Common myeloid progenitor, CD34-positive (primary cell): ENCODE results near the gene DOLPP1.

Experiments used
- CTCF ChIA-PET: fragments of 350-600 bp; sonication (Branson Sonifier 250); formaldehyde crosslinking; loops from one replicate; lab custom pipeline; 2021; ENCODE audit warnings: antibody characterized with exemption; lab: Charles Lee
- POLR2A ChIA-PET: fragments of 350-600 bp; sonication (Branson Sonifier 250); formaldehyde crosslinking; loops from one replicate; lab custom pipeline; 2021; ENCODE audit warnings: antibody characterized with exemption; lab: Charles Lee
- DNase-seq, 3 donors: peaks; one replicate each; pipeline versions ENCODE4 v3.0.0 to v3.0.0-alpha.2; 2013
- H3K27ac ChIP-seq, 2 experiments: 1 replicate in 1 of 2; 2 replicates in 1 of 2; pipeline ENCODE4 v1.7.0; 2013; ENCODE audit warnings: inconsistent platforms in 2 of 2, low read length in 2 of 2, mild to moderate bottlenecking in 2 of 2, low read depth in 1 of 2, moderate library complexity in 1 of 2; ENCODE audit not compliant: severe bottlenecking in 2 of 2, insufficient read depth in 1 of 2, poor library complexity in 1 of 2
- H3K27me3 ChIP-seq, 5 experiments: replicated peaks in 2 of 5; 1 replicate in 3 of 5; 2 replicates in 2 of 5; pipeline versions ENCODE4 v1.6.1 to v1.7.0; 2013; ENCODE audit warnings: low read length in 4 of 5, mild to moderate bottlenecking in 2 of 5, moderate library complexity in 2 of 5, inconsistent platforms in 1 of 5; ENCODE audit not compliant: insufficient read depth in 5 of 5, control insufficient read depth in 4 of 5
- H3K36me3 ChIP-seq, 4 experiments: 1 replicate in 2 of 4; 2 replicates in 2 of 4; pipeline versions ENCODE4 v1.6.1 to v1.7.0; 2013; ENCODE audit warnings: low read length in 3 of 4, control low read depth in 1 of 4, mild to moderate bottlenecking in 1 of 4; ENCODE audit not compliant: control insufficient read depth in 4 of 4, insufficient read depth in 4 of 4
- H3K4me1 ChIP-seq, 4 experiments: 1 replicate in 3 of 4; 2 replicates in 1 of 4; pipeline versions ENCODE4 v1.6.1 to v1.7.1; 2013; ENCODE audit warnings: low read length in 3 of 4, mild to moderate bottlenecking in 3 of 4, control low read depth in 1 of 4, inconsistent platforms in 1 of 4, moderate library complexity in 1 of 4; ENCODE audit not compliant: control insufficient read depth in 4 of 4, insufficient read depth in 4 of 4; ENCODE audit errors: control extremely low read depth in 1 of 4
- H3K4me3 ChIP-seq, 7 experiments: 1 replicate in 4 of 7; 2 replicates in 3 of 7; pipeline versions ENCODE4 v1.5.1 to v1.7.0; 2013; ENCODE audit warnings: mild to moderate bottlenecking in 7 of 7, low read length in 6 of 7, moderate library complexity in 6 of 7, inconsistent platforms in 2 of 7, low read depth in 2 of 7, control low read depth in 1 of 7; ENCODE audit not compliant: insufficient read depth in 4 of 7, control insufficient read depth in 1 of 7; ENCODE audit errors: extremely low read depth in 1 of 7
- H3K9me3 ChIP-seq, 5 experiments: 1 replicate in 4 of 5; 2 replicates in 1 of 5; pipeline versions ENCODE4 v1.6.1 to v1.7.1; 2013; ENCODE audit warnings: low read length in 4 of 5, mild to moderate bottlenecking in 2 of 5, inconsistent platforms in 1 of 5, low read depth in 1 of 5, moderate library complexity in 1 of 5; ENCODE audit not compliant: control insufficient read depth in 4 of 5, insufficient read depth in 2 of 5; ENCODE audit errors: control extremely low read depth in 1 of 5
- WGBS: methylation state at CpG from one replicate; pipeline ENCODE4 v1.1.5; 2013; ENCODE audit not compliant: insufficient coverage; 5-methylcytosine and 5-hydroxymethylcytosine counted together

The DOLPP1 gene

GRCh38 chr9:129130791-129131190, 49.9 kb downstream of the DOLPP1 start:
- no peaks in the 10 kb centered on the region for H3K27me3 ChIP-seq
- H3K27ac ChIP-seq, result no peak overlapping the region
- H3K4me1 ChIP-seq, result peaks cover 0 to 19% (median 14%) of the 10 kb centered on the region in 4 experiments
- no peaks in the 10 kb centered on the region for H3K9me3 ChIP-seq
- ChIA-PET CTCF (interaction anchor here (0.9 to 3.3 kb wide), 23 partner anchors 8 to 660 kb away, joined by 3 to 20 read pairs (median 6); partner anchors contain the start of genes ASB6, C9orf50, CRAT and IER5L), POLR2A (interaction anchor here (1.0 kb wide), 1 partner anchor 9 kb away, joined by 3 read pairs; no protein-coding TSS in a partner anchor)
- peaks cover 2 to 68% (median 50%) of the 10 kb centered on the region in 4 experiments for H3K36me3 ChIP-seq
- no peak for DNase-seq
- no peak overlapping the region for H3K4me3 ChIP-seq
- 42% methylated on average over 2 of the region's 3 CpGs for WGBS

DNA sequence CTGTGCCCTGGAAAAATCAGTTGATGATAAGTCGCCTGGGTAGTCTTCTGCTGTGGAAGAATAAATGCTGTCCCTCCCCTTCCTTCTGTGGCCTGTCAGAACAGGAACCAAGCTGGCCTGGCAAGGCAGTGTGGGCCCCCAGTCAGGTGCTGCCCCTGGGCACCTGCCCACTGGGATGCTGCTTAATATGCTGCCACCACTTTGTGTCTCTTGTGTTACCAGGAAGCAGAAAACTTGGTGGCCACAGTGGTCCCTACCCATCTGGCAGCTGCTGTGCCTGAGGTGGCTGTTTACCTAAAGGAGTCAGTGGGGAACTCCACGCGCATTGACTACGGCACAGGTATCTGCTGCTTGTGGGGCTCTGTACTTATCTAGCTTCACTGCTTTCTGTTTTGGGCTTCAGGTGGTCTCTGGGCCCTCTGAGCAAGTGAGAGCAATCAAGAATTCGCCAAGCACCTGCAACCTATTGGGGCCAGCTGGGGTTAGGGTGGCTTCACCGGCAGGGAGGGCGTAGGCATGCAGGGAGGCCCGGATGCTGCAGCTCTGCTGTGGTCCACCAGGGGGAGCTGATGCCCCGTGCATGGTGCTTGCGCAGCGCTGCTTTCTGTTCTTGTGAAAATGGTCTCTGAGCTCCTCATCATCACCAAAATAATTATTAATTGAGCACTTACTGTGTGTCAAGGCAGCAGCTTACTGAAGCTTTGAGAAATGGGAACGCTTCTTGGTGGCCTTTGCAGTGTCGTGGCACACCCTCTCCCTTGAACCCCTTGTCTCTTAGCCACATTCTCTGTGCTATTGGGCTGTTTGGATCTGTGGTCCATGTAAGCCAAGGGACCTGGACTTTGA, 50.6 kb downstream of the DOLPP1 start:
- CTCF ChIA-PET, result interaction anchor here (0.6 to 3.3 kb wide), 30 partner anchors 9 to 659 kb away, joined by 3 to 20 read pairs (median 4); partner anchors contain the start of genes ASB6, C9orf50, CRAT and IER5L
- DNase-seq, result peak; percentile 67 to 85 (median 83)
- Histone ChIP-seq H3K36me3 (peaks cover 4 to 72% (median 54%) of the 10 kb centered on the region in 4 experiments), H3K9me3 (no peaks in the 10 kb centered on the region), H3K4me1 (peaks cover 0 to 18% (median 14%) of the 10 kb centered on the region in 4 experiments), H3K4me3 (no peak overlapping the region), H3K27me3 (no peaks in the 10 kb centered on the region), H3K27ac (no peak overlapping the region)
- POLR2A ChIA-PET, result interaction anchor here (0.8 to 1.0 kb wide), 4 partner anchors 8 to 493 kb away, joined by 3 to 4 read pairs (median 3); no protein-coding TSS in a partner anchor
- WGBS, result 44% methylated on average over 10 of the region's 13 CpGs

GRCh38 chr9:129133082-129133481, 52.2 kb downstream of the DOLPP1 start:
- H3K27ac ChIP-seq, result no peak overlapping the region
- H3K9me3 ChIP-seq, result no peaks in the 10 kb centered on the region
- POLR2A ChIA-PET, result interaction anchor here (0.6 kb wide), 1 partner anchor 497 kb away, joined by 3 read pairs; no protein-coding TSS in a partner anchor
- no peak overlapping the region for H3K4me3 ChIP-seq
- no peaks in the 10 kb centered on the region for H3K27me3 ChIP-seq
- CTCF ChIA-PET, result interaction anchor here (1.3 to 3.3 kb wide), 4 partner anchors 17 to 491 kb away, joined by 6 to 20 read pairs (median 8); partner anchors contain the start of gene C9orf50
- DNase-seq, result no peak
- peaks cover 0 to 9% (median 6%) of the 10 kb centered on the region in 4 experiments for H3K4me1 ChIP-seq
- WGBS, result 96% methylated on average over 4 of the region's 4 CpGs
- H3K36me3 ChIP-seq, result peaks cover 3 to 71% (median 56%) of the 10 kb centered on the region in 4 experiments

DNA sequence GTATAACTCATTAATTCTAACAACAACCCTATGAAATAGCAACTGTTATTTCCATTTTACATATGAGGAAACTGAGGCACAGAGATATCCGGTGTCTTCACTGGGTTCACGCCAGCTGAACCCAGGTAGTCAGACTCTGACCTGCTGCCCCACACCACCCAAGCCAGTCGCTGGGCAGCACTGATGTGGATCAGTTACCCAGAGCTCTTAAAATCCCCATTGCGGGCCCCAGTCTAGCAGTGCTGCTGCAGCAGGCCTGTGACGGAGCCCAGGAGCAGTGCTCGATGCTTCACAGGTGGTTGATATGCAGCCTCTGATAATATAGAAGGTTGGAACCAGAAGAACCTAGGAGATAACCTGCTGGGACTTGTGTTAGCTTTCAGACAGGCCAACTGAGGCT, 54.6 kb downstream of the DOLPP1 start:
- peaks cover 3 to 65% (median 46%) of the 10 kb centered on the region in 4 experiments for H3K36me3 ChIP-seq

GRCh38 chr9:129136446-129137035, 55.6 kb downstream of the DOLPP1 start:
- Histone ChIP-seq H3K36me3 (peaks cover 3 to 57% (median 39%) of the 10 kb centered on the region in 4 experiments), H3K4me3 (no peak overlapping the region)

More for the DNA sequence above, 54.6 kb downstream of the DOLPP1 start:
- CTCF ChIA-PET, result interaction anchor here (0.7 to 5.4 kb wide), 9 partner anchors 9 to 654 kb away, joined by 3 to 57 read pairs (median 3); partner anchors contain the start of genes C9orf50 and NTMT1
- no peaks in the 10 kb centered on the region for H3K27me3 ChIP-seq
- H3K4me1 ChIP-seq, result peaks cover 0 to 23% (median 21%) of the 10 kb centered on the region in 4 experiments
- POLR2A ChIA-PET, result no interaction called here
- 96% methylated on average over 4 of the region's 6 CpGs for WGBS
- DNase-seq, result no peak
- H3K9me3 ChIP-seq, result no peaks in the 10 kb centered on the region
- H3K4me3 ChIP-seq, result no peak overlapping the region
- H3K27ac ChIP-seq, result no peak overlapping the region

DNA sequence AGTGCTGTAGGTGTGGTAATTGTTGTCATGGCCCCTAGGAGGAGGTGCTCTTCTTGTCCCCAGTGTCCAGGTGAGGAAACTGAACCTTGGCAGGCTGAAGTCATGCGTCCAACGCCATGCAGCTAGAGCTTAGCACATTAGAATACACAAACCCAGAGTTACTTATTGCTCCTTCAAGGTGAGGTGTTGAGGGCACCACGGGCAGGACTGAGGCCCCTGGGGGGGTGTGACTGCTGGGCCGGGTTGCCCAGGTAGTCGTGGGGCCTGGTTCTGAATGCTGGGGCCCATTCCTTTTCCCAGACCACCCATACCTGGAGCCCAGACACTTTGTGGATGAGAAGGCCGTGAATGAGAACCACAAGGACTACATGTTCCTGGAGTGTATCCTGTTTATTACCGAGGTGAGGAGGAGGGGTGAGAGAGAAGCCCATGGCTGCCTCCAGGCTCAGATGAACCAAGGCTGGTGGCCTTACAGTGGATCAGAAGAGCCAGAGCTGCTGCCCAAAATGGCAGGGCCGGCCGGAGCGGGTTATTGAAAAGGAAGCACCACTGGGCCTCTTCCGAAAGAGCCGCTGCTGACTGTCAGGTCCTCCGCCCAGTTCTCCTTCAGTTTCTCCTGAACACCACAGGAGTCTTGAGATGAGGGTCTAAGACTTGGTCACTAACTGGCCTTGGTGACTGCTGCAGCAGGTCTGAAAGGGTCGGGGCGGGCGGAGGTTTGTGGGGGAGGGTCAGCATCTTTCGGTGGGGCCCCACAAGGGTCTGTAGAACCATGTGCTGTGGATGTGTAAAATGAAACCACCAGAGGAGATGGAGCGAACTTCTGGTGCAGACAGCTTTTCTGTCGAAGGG, 56.6 kb downstream of the DOLPP1 start:
- Histone ChIP-seq H3K4me3 (no peak overlapping the region), H3K27ac (no peak overlapping the region), H3K36me3 (peaks cover 3 to 57% (median 39%) of the 10 kb centered on the region in 4 experiments), H3K27me3 (no peaks in the 10 kb centered on the region), H3K9me3 (no peaks in the 10 kb centered on the region), H3K4me1 (peaks cover 4 to 36% (median 35%) of the 10 kb centered on the region in 4 experiments)
- DNase-seq, result no peak
- 91% methylated on average over 10 of the region's 19 CpGs for WGBS
- CTCF ChIA-PET, result interaction anchor here (0.6 to 5.4 kb wide), 15 partner anchors 7 to 853 kb away, joined by 3 to 57 read pairs (median 4); partner anchors contain the start of genes C9orf50 and NTMT1
- POLR2A ChIA-PET, result interaction anchor here (0.7 kb wide), 1 partner anchor 138 kb away, joined by 4 read pairs; no protein-coding TSS in a partner anchor

More at GRCh38 chr9:129136446-129137035, 55.6 kb downstream of the DOLPP1 start:
- no peak for DNase-seq
- Histone ChIP-seq H3K9me3 (no peaks in the 10 kb centered on the region), H3K27ac (no peak overlapping the region), H3K27me3 (no peaks in the 10 kb centered on the region), H3K4me1 (peaks cover 0 to 28% (median 26%) of the 10 kb centered on the region in 4 experiments)
- ChIA-PET CTCF (interaction anchor here (0.6 to 5.4 kb wide), 8 partner anchors 15 to 653 kb away, joined by 3 to 57 read pairs (median 3); partner anchors contain the start of genes C9orf50 and NTMT1), POLR2A (no interaction called here)
- 86% methylated on average over 13 of the region's 16 CpGs for WGBS
